ENCODE measurements around the gene NOL6. TPM values are rescaled to one million over a fixed set of nuclear protein-coding genes. Genes with fewer than 3 reads are reported as not detected.

Gene NOL6
- total RNA-seq, 1 experiment from 2014 or later: 64.4 TPM

GRCh38 chr9:33469891-33470290 is 3.8 kb downstream of the NOL6 start:
- Histone ChIP-seq H2BK20ac (ENCODE audit: low read depth, low read length, poor library complexity, severe bottlenecking) (no peak overlapping the region), H3K27ac (ENCODE audit: insufficient read length, low read depth, low read length) (no peak overlapping the region), H4K91ac (ENCODE audit: insufficient read length, low read depth, low read length) (no peak overlapping the region), H2BK15ac (ENCODE audit: low read depth, low read length) (no peak overlapping the region), H3K4me1 (ENCODE audit: insufficient read depth, low read length) (0 out of 2 replicates have a peak, but pooled peaks cover 2% of the 10 kb centered on the region), H2BK12ac (ENCODE audit: insufficient read length, low read depth, low read length) (no peak overlapping the region), H3K56ac (ENCODE audit: insufficient read length, low read depth, low read length) (no peak overlapping the region), H3K23ac (ENCODE audit: insufficient read length, low read depth, low read length) (no peak overlapping the region), H4K20me1 (ENCODE audit: control insufficient read depth, insufficient read depth, insufficient read length) (no peaks in the 10 kb centered on the region), H3K4me2 (ENCODE audit: insufficient read depth, insufficient read length, low read length) (no peak overlapping the region), H3K79me2 (ENCODE audit: insufficient read depth, low read length) (peaks cover 11% of the 10 kb centered on the region), H3K14ac (ENCODE audit: insufficient read depth, low read length) (no peak overlapping the region), H2AFZ (ENCODE audit: low read length) (no peak overlapping the region), H3K9ac (ENCODE audit: extremely low read depth, insufficient read length, low read length) (no peak overlapping the region), H3K9me3 (ENCODE audit: control insufficient read depth, low read depth, low read length) (no peaks in the 10 kb centered on the region), H3K79me1 (ENCODE audit: insufficient read depth, low read depth, low read length, poor library complexity, severe bottlenecking) (peaks cover 4% of the 10 kb centered on the region), H3K18ac (ENCODE audit: insufficient read length, low read depth, low read length) (no peak overlapping the region), H2BK5ac (ENCODE audit: insufficient read length, low read length) (no peak overlapping the region), H3K4ac (ENCODE audit: low read depth, low read length) (no peak overlapping the region), H4K5ac (ENCODE audit: insufficient read length, low read depth, low read length) (no peak overlapping the region), H2AK5ac (ENCODE audit: insufficient read length, low read length) (no peak overlapping the region), H3T11ph (ENCODE audit: low read length) (no peak overlapping the region), H4K8ac (replicated peaks; ENCODE audit: insufficient read length, low read depth, low read length) (no peak overlapping the region), H3K27me3 (ENCODE audit: insufficient read depth, low read length) (no peaks in the 10 kb centered on the region), H3K23me2 (ENCODE audit: insufficient read length, low read depth, low read length, poor library complexity, severe bottlenecking) (peaks cover 6% of the 10 kb centered on the region), H2BK120ac (ENCODE audit: low read depth, low read length, poor library complexity, severe bottlenecking) (no peak overlapping the region)
- DNase-seq: no peak
- Mint-ChIP-seq H3K4me3 (no peak overlapping the region; a peak in 1 of 5 replicates), H3K27ac (no peak overlapping the region; a peak in 1 of 7 replicates), H3K36me3 (ENCODE audit: insufficient read depth in 1 of 3, low read depth in 3 of 3) (peaks cover 44 to 75% (median 61%) of the 10 kb centered on the region in 3 experiments; a peak in 6 of 7 replicates), H3K9me3 (no peaks in the 10 kb centered on the region; a peak in 1 of 5 replicates), H3K27me3 (ENCODE audit: low read depth) (no peaks in the 10 kb centered on the region), H3K4me1 (peaks cover 11 to 12% of the 10 kb centered on the region in 2 experiments; a peak in 3 of 4 replicates)
- no peak for TF ChIP-seq CTCF (conservative IDR thresholded peaks at IDR 0.05)
- WGBS (ENCODE audit: extremely low coverage, insufficient read length, low lambda C conversion rate): no CpG with 5 or more reads among the region's 6 CpGs

Data from H9 (cell line).